DMS 273 treated with DMSO at 0.1 percent for 48 hours (cell line): ENCODE results near the gene NGB.

ENCODE experiments used
- DNase-seq: peaks from one replicate; lab custom pipeline; 2025; lab: John Stamatoyannopoulos, UW

NGB gene

DNA sequence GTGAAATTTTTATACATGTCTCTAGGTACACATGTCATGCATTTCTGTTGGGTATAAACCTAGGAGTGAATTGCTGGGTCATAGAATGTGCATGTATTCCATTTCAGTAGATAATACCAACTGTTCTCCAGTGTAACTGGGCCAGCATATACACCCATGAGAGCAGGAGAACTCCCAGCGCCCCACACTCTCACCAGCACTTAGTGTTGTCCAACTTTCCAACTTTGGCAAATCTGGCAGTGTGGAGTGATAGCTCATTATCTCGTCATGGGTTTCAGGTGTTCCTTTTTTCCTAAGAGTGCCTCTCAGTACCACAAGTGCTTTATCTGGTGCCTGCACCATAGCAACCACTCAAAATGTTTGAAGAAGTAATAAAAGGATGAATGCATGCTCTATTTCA, 40.1 kb downstream of the NGB start:
- no peak for DNase-seq

DNA sequence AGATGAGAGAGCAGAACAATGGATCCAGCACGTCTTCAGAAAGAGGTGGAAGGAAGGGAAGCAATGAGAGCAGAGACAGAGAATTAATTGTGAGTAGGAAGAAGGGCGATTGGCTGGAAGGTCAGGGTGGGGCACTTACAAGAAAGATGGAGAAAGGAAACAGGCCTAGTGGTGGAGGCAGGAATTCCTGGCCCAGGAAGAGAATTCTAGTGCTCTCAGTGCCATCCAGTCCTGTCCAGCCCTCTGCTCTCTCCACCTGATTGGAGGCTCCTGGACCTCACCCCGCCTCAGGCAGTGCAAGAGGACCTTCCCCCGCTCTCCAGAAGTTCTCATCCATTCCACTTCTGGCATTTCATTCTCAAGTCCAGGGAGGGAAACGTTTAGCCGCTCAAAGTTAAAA, 43.0 kb downstream of the NGB start:
- DNase-seq = no peak

DNA sequence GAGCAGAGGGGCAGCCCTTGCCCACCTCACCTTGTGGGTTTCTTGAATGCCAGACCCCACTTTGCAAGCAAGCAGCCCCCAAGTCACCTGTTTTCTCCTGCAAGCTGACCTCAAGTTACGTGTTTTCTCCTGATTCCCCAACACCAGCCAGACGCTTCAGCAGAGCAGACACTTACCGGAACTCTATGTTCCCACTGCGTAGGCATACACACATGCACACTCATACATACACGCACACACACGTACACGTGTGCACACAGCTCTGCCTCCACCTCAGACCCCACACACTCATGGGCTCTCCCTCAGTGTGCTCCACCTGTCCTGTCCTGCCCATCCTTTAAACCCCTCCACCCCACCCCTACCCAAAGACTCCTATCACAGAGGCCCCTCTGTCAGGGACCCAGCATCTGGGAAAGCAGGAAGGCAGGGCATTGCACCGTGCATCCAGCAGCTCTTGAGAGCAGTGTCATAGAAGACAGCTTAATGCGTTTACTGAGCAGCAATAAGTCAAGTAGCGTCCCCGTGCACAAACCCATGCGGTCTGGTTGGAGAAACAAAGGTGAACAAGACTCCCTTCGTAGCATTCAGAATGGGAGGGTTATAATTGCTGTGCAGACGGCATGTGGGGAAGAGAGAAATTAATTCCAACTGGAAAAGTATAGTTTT, 45.0 kb downstream of the NGB start:
- DNase-seq = no peak

DNA sequence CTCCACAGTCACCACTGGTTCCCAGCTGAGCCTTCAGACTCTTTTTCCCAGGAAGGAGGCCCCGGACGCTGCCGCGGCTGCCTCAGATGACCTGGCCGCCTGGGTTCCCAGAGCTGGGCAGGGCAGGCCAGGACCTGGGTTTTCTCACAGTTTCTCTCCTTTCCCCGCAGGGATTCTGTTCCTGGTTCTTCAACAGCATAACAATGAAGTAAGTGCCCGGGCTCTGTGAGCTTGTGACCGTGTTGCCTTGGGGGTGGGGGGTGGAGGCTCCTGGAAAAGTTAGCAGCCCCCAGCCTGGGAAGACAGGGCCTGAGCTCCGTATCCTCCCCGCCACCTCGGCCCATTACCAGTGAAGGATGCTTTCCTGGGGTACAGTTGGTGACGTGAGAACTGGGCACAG, 45.8 kb downstream of the NGB start:
- DNase-seq = no peak

DNA sequence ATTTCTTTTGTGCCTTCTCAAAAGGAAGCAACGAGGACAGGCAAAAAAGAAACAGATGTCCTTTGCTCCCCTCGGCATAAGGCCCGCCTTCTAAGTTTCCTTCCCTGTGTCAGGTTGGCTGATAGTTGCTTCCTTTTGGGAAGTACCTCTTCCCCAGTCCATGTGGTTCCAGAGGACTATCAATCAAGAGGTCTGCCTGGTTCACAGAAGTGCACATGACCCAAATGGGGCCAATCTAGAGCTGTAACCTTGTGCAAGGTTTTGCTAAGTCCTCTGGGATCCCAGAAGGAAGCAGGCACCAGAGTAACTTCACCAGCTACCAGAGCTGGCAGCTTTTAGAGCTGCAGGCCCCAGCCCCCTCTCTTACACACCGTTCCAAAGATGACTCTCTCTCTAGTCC, 46.8 kb downstream of the NGB start:
- no peak for DNase-seq

DNA sequence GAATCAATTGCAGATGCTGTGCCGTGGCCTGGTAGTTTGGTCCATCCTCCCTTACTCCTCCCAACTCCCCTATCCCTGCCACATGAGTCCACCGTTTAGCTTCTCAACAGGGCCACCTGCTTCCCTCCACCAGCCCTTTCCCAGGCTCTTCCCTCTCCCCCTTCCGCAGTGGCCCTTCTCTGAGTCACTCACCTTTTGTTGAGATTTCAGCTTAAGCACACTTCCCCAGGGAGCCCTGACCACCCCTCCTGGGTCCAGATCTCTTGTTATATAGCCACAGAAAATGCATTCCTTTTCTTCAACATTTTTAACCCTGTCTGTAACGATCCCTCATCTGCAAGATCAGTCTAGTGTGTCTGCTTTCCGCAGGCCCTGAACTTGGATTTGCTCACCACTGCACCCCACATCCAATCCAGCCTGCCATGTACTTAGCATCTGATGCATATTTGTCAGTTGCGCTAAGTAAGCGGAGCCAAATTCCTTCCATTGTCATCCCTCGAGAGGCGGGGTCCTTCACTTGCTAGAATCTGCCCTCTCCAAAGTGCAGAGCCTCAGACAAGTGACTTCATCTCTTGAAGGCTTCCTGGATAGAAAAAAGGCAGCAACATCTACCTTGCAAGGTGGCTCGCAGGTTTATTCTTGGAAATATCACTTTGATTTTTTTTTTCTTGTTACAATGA, 48.3 kb downstream of the NGB start:
- no peak for DNase-seq

DNA sequence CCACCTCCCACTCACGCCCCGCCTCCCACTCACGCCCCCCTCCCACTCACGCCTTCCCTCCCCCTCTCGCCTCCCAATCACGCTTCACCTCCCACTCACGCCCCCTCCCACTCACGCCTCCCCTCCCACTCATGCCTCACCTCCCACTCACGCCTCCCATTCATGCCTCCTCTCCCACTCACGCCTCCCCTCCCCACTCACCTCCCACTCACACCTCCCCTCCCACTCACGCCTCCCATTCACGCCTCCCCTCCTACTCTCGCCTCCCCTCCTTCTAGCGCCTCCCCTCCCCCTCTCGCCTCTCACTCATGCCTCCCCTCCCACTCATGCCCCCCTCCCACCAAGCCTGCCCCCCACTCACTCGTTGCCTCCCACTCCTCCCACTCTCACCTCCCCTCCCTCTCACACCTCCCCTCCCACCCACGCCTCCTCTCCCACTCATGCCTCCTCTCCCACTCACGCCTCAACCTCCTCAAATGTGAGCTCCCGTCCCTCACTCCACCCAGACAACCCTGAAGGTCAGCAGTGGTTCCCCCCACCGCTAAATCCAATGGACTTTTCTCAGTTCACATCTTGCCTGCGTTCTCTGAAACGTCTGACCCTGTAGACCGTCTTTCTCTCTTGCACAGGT, 49.6 kb downstream of the NGB start:
- DNase-seq = no peak

DNA sequence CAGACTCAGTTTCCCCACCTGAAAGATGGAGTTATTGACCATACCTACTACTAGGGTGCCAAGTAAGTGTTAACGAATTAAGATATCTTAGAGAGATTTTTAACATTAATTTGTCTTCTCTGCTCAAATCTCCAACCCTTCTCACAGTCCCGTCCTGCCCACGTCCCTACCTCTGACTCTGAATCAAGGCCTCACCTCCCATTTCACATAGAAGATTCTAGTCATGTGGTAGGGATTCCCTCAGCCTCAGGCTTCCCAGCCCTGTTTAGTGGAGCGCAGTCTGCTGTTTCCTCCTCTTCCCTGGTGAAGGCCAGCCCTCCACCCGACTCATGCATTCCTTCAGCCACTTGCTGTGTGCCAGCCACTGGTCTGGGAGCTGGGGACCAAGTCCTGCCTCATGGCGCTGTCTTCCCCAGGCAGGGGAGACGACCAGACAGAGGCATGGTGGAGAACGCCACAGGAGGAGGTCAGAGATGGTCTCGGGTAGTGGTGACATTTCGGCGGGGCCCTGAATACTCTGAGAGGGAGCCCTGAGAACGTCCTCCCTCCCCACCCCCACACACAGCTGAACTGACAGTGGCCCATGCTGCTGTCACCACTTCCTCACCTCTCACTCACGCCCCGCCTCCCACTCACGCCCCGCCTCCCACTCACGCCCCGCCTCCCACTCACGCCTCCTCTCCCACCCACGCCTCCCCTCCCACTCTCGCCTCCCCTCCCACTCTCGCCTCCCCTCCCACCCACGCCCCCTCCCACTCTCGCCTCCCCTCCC, 50.6 kb downstream of the NGB start:
- no peak for DNase-seq

DNA sequence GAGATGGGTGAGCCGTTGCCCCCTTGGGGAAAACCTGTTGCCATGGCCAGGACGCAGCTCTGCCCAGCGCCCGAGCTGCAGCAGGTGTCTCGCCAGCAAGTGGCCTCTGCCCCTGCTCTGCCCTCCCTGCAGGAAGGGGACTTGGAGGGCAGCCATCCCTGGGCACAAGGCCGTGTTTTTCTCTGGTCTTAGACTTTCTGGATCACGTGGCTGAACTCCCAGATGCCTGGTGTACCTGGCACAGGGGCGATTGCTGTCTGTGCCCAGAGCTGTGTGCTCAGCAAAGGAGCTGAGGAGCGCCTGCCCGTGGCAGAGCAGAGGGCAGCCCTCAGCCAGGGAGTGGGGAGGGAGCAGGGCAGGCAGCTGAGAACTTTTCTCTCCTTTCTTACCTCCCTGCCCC, 51.4 kb downstream of the NGB start:
- DNase-seq = no peak

DNA sequence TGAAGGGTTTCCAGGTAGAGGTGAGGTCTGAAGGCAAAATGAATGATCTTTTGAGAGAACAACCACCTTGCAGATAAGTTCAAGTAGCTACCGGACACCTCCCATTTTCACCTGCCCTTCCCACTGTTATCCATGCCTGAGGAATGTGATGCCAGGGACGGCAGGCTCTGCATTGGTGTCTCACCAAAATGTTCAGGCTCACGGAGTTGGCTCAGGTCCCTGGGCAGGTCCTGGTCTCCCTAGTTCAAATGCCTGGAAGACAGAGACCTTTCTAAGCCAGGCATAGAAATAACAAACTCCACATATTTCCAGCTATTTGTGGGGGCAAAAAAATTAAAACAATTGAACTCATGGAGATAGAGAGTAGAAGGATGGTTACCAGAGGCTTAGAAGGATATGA, 53.5 kb downstream of the NGB start:
- DNase-seq = no peak
